ENCODE results near the gene SYP. TPM values are rescaled to one million over a fixed set of nuclear protein-coding genes. Genes with fewer than 3 reads are reported as not detected.

Gene SYP
- 1.2 TPM in 2 replicates for total RNA-seq
- total RNA-seq (2013): 1.2 TPM
- 0.61 and 1.6 TPM in 2 replicates for polyA plus RNA-seq
- polyA minus RNA-seq: 0.51 and 1.7 TPM in 2 replicates

DNA sequence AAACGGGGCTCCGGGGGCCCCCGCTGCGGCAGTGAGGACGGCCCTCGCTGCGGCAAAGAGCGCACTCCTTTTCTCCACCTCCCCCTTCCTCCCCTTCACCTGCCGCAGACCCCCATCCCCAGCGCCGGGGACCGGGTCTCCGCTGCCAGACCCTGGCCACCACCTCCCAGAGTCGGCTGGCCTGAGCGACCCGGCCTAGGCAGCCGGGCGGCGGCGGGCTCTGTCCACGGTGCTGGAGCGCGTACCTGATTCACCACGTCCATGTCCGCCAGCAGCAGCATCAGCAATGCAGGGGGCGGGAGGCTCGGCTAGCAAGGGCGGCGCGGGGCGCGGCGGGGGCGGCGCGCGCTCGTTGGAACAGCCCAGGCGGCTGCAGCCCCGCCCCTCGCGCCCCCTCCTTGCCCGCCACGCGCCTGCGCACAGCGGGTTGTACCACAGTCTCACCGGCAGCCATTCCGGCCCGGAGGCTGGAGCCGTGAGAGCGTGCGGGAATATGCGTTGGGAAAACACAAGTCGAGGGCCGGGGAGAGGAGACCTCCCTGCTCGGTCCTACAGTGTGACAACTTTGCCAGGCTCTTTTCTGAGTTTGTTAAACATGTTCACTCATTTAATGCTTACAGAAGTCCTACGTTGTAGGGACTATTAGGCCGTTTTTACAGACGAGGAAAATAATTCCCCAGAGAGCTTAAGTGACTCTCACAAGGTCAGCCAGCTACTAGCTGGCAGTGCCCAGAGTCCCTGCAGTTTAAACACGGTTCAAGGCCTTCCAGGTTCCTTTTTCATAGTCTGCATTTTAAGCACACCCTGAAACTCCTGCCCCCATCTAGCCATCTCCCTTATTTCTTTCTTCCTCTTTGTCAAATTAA, at the start of gene SYP:
SYP (minus strand) TSS at position 288 of the 866 bp plus-strand sequence; CDS start at position 281, 7 bp downstream.
- TF ChIP-seq EZH2 (IDR thresholded peaks at IDR 0.05; ENCODE audit: borderline replicate concordance, insufficient read depth, low read depth, low read length, poor library complexity, severe bottlenecking): no peak
- TF ChIP-seq, protein P1, sequence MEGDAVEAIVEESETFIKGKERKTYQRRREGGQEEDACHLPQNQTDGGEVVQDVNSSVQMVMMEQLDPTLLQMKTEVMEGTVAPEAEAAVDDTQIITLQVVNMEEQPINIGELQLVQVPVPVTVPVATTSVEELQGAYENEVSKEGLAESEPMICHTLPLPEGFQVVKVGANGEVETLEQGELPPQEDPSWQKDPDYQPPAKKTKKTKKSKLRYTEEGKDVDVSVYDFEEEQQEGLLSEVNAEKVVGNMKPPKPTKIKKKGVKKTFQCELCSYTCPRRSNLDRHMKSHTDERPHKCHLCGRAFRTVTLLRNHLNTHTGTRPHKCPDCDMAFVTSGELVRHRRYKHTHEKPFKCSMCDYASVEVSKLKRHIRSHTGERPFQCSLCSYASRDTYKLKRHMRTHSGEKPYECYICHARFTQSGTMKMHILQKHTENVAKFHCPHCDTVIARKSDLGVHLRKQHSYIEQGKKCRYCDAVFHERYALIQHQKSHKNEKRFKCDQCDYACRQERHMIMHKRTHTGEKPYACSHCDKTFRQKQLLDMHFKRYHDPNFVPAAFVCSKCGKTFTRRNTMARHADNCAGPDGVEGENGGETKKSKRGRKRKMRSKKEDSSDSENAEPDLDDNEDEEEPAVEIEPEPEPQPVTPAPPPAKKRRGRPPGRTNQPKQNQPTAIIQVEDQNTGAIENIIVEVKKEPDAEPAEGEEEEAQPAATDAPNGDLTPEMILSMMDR (IDR thresholded peaks at IDR 0.05): no peak
- intact Hi-C loops (cut with micrococcal nuclease): loop anchor here (1.0 kb wide), 3 partner anchors 9 to 69 kb away; partner anchors contain the start of gene PPP1R3F
- H3K27ac ChIP-seq (ENCODE audit: low read length in 2 of 2): peak within 1 kb of the TSS; percentile 57 to 72
- H3K79me2 ChIP-seq (ENCODE audit: control insufficient read depth, insufficient read depth, low read length): no peaks in the 10 kb centered on the region
- H4K20me1 ChIP-seq (ENCODE audit: control insufficient read depth, insufficient read depth, low read length, poor library complexity, severe bottlenecking): no peaks in the 10 kb centered on the region
- H3K4me2 ChIP-seq (replicated peaks; ENCODE audit: low read depth, low read length, poor library complexity, severe bottlenecking): peak within 1 kb of the TSS; percentile 82
- H2AFZ ChIP-seq (ENCODE audit: insufficient read depth, low read depth, low read length, poor library complexity, severe bottlenecking): peak within 1 kb of the TSS; percentile 68
- ChIA-PET CTCF (no interaction called here), POLR2A (interaction anchor here (1.3 kb wide), 1 partner anchor 9 kb away, joined by 4 read pairs; no protein-coding TSS in a partner anchor)
- peaks cover 6% of the 10 kb centered on the region for H3K4me1 Mint-ChIP-seq
- H3K9me3 ChIP-seq (ENCODE audit: control extremely low read depth in 1 of 3, control insufficient read depth in 2 of 3, insufficient read depth in 1 of 3, low read length in 2 of 3): no peaks in the 10 kb centered on the region
- peak within 1 kb of the TSS; percentile 77 for H3K4me3 Mint-ChIP-seq
- peak; percentile 99 for ATAC-seq (ENCODE audit: low read depth)
- WGBS (ENCODE audit: insufficient coverage): under 1% methylated on average over 54 of the region's 61 CpGs
- H3K9ac ChIP-seq (ENCODE audit: low read length): peak within 1 kb of the TSS; percentile 57
- peak within 1 kb of the TSS; percentile 35 to 59 (median 57) for H3K4me3 ChIP-seq (ENCODE audit: control extremely low read depth in 1 of 5, extremely low read depth in 1 of 5, insufficient read depth in 1 of 5, low read depth in 2 of 5, low read length in 4 of 5)
- H3K27me3 ChIP-seq (replicated peaks in 1 of 4; ENCODE audit: control extremely low read depth in 1 of 4, control insufficient read depth in 3 of 4, insufficient read depth in 4 of 4, low read length in 3 of 4): no peaks in the 10 kb centered on the region
- no peaks in the 10 kb centered on the region for H3K36me3 ChIP-seq (replicated peaks in 1 of 2; ENCODE audit: control extremely low read depth in 1 of 2, control insufficient read depth in 1 of 2, extremely low read depth in 1 of 2, insufficient read depth in 2 of 2, low read length in 1 of 2)
- peak; percentile 91 for DNase-seq
- peak within 1 kb of the TSS; percentile 70 for H3K27ac Mint-ChIP-seq
- H3K4me1 ChIP-seq (ENCODE audit: control insufficient read depth in 2 of 2, insufficient read depth in 2 of 2, low read length in 2 of 2): peaks cover 4 to 13% of the 10 kb centered on the region in 2 donors
- H3K27me3 Mint-ChIP-seq: no peaks in the 10 kb centered on the region
- no peaks in the 10 kb centered on the region for H3K9me3 Mint-ChIP-seq (ENCODE audit: insufficient read depth)

DNA sequence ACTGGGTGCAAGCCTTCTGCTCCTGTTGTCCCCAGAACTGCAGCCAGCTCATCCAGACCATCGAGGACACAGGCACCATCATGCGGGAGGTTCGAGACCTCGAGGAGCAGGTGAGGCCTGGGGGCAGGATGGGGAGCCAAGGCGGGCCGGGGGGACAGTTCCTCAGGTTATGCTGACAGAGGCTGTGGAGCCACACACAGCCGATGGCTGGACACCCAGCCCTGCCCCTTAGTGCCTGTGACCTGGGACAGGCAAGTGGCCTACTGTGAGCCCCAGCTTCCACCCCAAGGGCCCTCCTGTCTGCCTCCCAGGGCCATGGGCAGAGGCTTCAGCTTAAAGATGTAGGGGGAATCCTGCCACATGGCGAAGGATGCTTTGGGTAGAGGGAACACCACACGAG, 49.6 kb upstream of the SYP start:
- H3K79me2 ChIP-seq (ENCODE audit: control insufficient read depth, insufficient read depth, low read length): no peaks in the 10 kb centered on the region
- no peak overlapping the region for H2AFZ ChIP-seq (ENCODE audit: insufficient read depth, low read depth, low read length, poor library complexity, severe bottlenecking)
- WGBS (ENCODE audit: insufficient coverage): 94% methylated on average over 9 of the region's 9 CpGs
- intact Hi-C loops (cut with micrococcal nuclease): no loop called here
- TF ChIP-seq, protein P1 (IDR thresholded peaks at IDR 0.05): no peak
- no peak for TF ChIP-seq EZH2 (IDR thresholded peaks at IDR 0.05; ENCODE audit: borderline replicate concordance, insufficient read depth, low read depth, low read length, poor library complexity, severe bottlenecking)
- no peak overlapping the region for H3K4me3 Mint-ChIP-seq
- no peak for ATAC-seq (ENCODE audit: low read depth)
- no peaks in the 10 kb centered on the region for H4K20me1 ChIP-seq (ENCODE audit: control insufficient read depth, insufficient read depth, low read length, poor library complexity, severe bottlenecking)
- CTCF ChIA-PET: no interaction called here
- H3K9me3 ChIP-seq (ENCODE audit: control extremely low read depth in 1 of 3, control insufficient read depth in 2 of 3, insufficient read depth in 1 of 3, low read length in 2 of 3): no peaks in the 10 kb centered on the region
- no peak overlapping the region for H3K4me3 ChIP-seq (ENCODE audit: control extremely low read depth in 1 of 5, extremely low read depth in 1 of 5, insufficient read depth in 1 of 5, low read depth in 2 of 5, low read length in 4 of 5)
- POLR2A ChIA-PET: no interaction called here
- no peaks in the 10 kb centered on the region for H3K9me3 Mint-ChIP-seq (ENCODE audit: insufficient read depth)
- H3K27ac ChIP-seq (ENCODE audit: low read length in 2 of 2): no peak overlapping the region
- no peak for DNase-seq
- no peak overlapping the region for H3K27ac Mint-ChIP-seq
- H3K4me1 Mint-ChIP-seq: peaks cover 8% of the 10 kb centered on the region
- H3K4me2 ChIP-seq (replicated peaks; ENCODE audit: low read depth, low read length, poor library complexity, severe bottlenecking): no peak overlapping the region
- H3K27me3 Mint-ChIP-seq: no peaks in the 10 kb centered on the region
- peaks cover 5 to 6% of the 10 kb centered on the region in 2 donors for H3K4me1 ChIP-seq (ENCODE audit: control insufficient read depth in 2 of 2, insufficient read depth in 2 of 2, low read length in 2 of 2)
- peaks cover 0 to 19% of the 10 kb centered on the region in 2 experiments for H3K36me3 ChIP-seq (replicated peaks in 1 of 2; ENCODE audit: control extremely low read depth in 1 of 2, control insufficient read depth in 1 of 2, extremely low read depth in 1 of 2, insufficient read depth in 2 of 2, low read length in 1 of 2)
- no peak overlapping the region for H3K9ac ChIP-seq (ENCODE audit: low read length)
- no peaks in the 10 kb centered on the region for H3K27me3 ChIP-seq (replicated peaks in 1 of 4; ENCODE audit: control extremely low read depth in 1 of 4, control insufficient read depth in 3 of 4, insufficient read depth in 4 of 4, low read length in 3 of 4)

All from B cell (primary cell).